Amygdala (tissue), 56 donors: ENCODE results near the gene TAP2.

ENCODE experiments used
- DNase-seq, 56 donors: peaks; one replicate each; lab custom pipeline; 2025; lab: John Stamatoyannopoulos, UW

TAP2 gene

GRCh38 chr6:32799168-32799567 is 39.4 kb downstream of the TAP2 start:
- DNase-seq = no peak

- peak in 45 of 56 donors; percentile 4 to 89 (median 36) for DNase-seq
These were observed 41.4 kb downstream of the TAP2 start for GRCh38 chr6:32796848-32797776.

- DNase-seq = peak in 1 of 56 donors; percentile 1
These were observed 44.0 kb downstream of the TAP2 start for GRCh38 chr6:32794510-32794909.

- no peak for DNase-seq
These were observed 45.6 kb downstream of the TAP2 start for GRCh38 chr6:32792901-32793435.

GRCh38 chr6:32790306-32790705 is 48.2 kb downstream of the TAP2 start:
- DNase-seq = no peak
